SH-SY5Y (cell line): ENCODE measurements around the gene CGREF1.

Experiments used
- GATA2 ChIP-seq: IDR thresholded peaks from 2 replicates; pipeline ENCODE4 v1.6.1; 2011; ENCODE audit warnings: mild to moderate bottlenecking, low read depth, low read length
- GATA3 ChIP-seq: IDR thresholded peaks from 2 replicates; pipeline ENCODE4 v1.6.1; 2011; ENCODE audit warnings: low read depth, mild to moderate bottlenecking, low read length, moderate library complexity

DNA sequence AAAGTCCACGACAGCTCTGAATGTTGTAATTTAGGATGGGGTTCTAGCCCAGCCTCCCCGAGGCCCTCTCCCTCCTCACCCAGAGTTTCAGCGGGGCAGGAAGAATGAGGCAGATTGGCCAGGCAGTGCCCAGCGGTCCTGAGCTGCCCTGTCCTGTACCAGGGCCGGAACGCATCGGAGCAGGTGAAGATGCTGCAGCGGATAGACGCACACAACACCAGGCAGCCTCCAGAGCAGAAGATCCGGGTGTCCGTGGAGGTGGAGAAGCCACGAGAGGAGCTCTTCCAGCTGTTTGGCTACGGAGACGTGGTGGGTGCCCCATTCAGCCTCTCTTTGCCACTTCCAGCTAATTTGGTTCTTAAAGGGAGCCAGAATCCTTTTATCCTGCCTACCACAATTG, 21.6 kb downstream of the CGREF1 start:
- TF ChIP-seq GATA3 (no peak), GATA2 (no peak)
